ENCODE data around the gene ZFP91. TPM values are rescaled to one million over a fixed set of nuclear protein-coding genes. Genes with fewer than 3 reads are reported as not detected.

Gene ZFP91
- total and polyA plus RNA-seq, 2 of the 4 experiments (the other 2 are of a cell fraction), result 20.7 to 25.3 TPM

DNA sequence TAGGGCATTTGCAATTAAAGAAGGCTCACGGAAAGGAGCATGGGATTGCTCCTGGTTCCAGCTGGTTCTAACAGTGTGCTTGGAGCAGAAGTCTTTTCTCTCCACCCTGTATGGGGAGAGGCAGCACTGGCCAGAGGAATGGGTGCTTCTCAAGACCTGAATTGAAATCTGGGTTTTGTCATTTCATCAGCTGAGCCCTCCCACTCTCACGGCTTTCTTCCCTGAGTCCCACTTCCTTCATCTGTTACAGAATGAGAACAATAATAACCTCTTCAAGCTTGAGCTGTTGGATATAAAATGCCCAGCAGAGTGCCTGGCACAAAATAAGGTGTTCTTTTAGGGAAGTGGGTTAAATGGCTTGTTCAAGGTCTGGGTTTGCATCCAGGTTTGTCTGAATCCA lies 60.8 kb downstream of the ZFP91 start:
- no peaks in the 10 kb centered on the region for H3K9me3 ChIP-seq (ENCODE audit: control insufficient read depth, insufficient read depth, low read length)
- dilution Hi-C loops (cut with HindIII; ENCODE audit: low sequenced_read_pairs, unreplicated experiment) (no loop called here), in situ Hi-C loops (cut with MboI; ENCODE audit: low sequenced_read_pairs) (loop anchor here (10.0 kb wide), 1 partner anchor 265 kb away; no protein-coding TSS in a partner anchor), intact Hi-C loops (cut with micrococcal nuclease) (no loop called here)
- H2AK5ac ChIP-seq (ENCODE audit: low read depth, low read length), result no peak overlapping the region
- no peak overlapping the region for H2BK5ac ChIP-seq (ENCODE audit: low read depth, low read length, poor library complexity, severe bottlenecking)
- H3K4me3 ChIP-seq (ENCODE audit: insufficient read depth, low read depth, low read length), result no peak overlapping the region
- no peak overlapping the region for H3K9ac ChIP-seq (ENCODE audit: low read depth, low read length)
- H3K23ac ChIP-seq (ENCODE audit: low read depth, low read length), result no peak overlapping the region
- no peak overlapping the region for H4K5ac ChIP-seq (ENCODE audit: low read depth, low read length)
- H2AK9ac ChIP-seq (replicated peaks; ENCODE audit: low read depth, low read length, poor library complexity), result no peak overlapping the region
- H3K36me3 ChIP-seq (ENCODE audit: control insufficient read depth, insufficient read depth, low read length), result no peaks in the 10 kb centered on the region
- H4K20me1 ChIP-seq (ENCODE audit: insufficient read depth, low read length), result no peaks in the 10 kb centered on the region
- no peak for TF ChIP-seq MAZ (IDR thresholded peaks at IDR 0.05; ENCODE audit: borderline replicate concordance, low read depth, low read length)
- TF ChIP-seq MAFK (IDR thresholded peaks at IDR 0.05; ENCODE audit: low read depth, low read length), result no peak
- no peak for TF ChIP-seq RCOR1 (IDR thresholded peaks at IDR 0.05; ENCODE audit: insufficient replicate concordance, low read length)
- WGBS, 2 experiments (ENCODE audit: extremely low coverage in 2 of 2, insufficient read length in 1 of 2), result no CpG with 5 or more reads among the region's 2 CpGs
- H3K4me2 ChIP-seq (ENCODE audit: low read depth, low read length), result no peak overlapping the region
- H2BK20ac ChIP-seq (ENCODE audit: low read depth, low read length), result no peak overlapping the region
- peaks cover 4% of the 10 kb centered on the region; the same call in 1 of the 2 replicates for H3K27me3 ChIP-seq (ENCODE audit: control insufficient read depth, insufficient read depth, low read length)
- no peak overlapping the region for H3K4ac ChIP-seq (ENCODE audit: low read depth, low read length)
- BruUV-seq (replicated peaks), result no TSS peak
- H3K56ac ChIP-seq (ENCODE audit: extremely low read depth, insufficient read depth, low read length), result no peak overlapping the region
- no peak overlapping the region for H3K18ac ChIP-seq (ENCODE audit: low read depth, low read length)
- H3K27ac ChIP-seq (ENCODE audit: insufficient read depth, low read length), result no peak overlapping the region
- no peak overlapping the region for H4K8ac ChIP-seq (ENCODE audit: low read depth in 2 of 2, low read length in 2 of 2)
- DNase-seq, result no peak
- H3K4me1 ChIP-seq (ENCODE audit: control insufficient read depth, insufficient read depth, low read length), result no peaks in the 10 kb centered on the region
- peaks cover 6% of the 10 kb centered on the region; the same call in 1 of the 2 replicates for H3K9me1 ChIP-seq (ENCODE audit: insufficient read depth, low read length)
- H4K91ac ChIP-seq (ENCODE audit: insufficient read depth, low read depth, low read length), result no peak overlapping the region
- ChIA-PET CTCF (interaction anchor here (0.7 to 2.7 kb wide), 3 partner anchors 10 to 15 kb away, joined by 3 to 11 read pairs (median 4); no protein-coding TSS in a partner anchor), POLR2A (ENCODE audit: unreplicated experiment) (no interaction called here)
- no peak overlapping the region for H2BK15ac ChIP-seq (ENCODE audit: low read depth, low read length)
- no peaks in the 10 kb centered on the region for H3K79me1 ChIP-seq (ENCODE audit: low read depth in 1 of 2, low read length in 2 of 2)
- no peak for ATAC-seq (ENCODE audit: low read depth)
- H2AFZ ChIP-seq (replicated peaks; ENCODE audit: low read length, poor library complexity), result no peak overlapping the region
- no peak overlapping the region for H3K14ac ChIP-seq (replicated peaks; ENCODE audit: low read depth, low read length)
- no peak overlapping the region for H2BK120ac ChIP-seq (ENCODE audit: low read depth, low read length)
